Measurements from ENCODE around the gene TMEM266.

The TMEM266 gene

GRCh38 chr15:76208084-76208785, 148.4 kb downstream of the TMEM266 start:
- no peaks in the 10 kb centered on the region for H3K9me3 Mint-ChIP-seq
- DNase-seq (ENCODE audit: low spot score) = no peak
- H3K36me3 Mint-ChIP-seq (ENCODE audit: low read depth) = peaks cover 7% of the 10 kb centered on the region
- no peak overlapping the region for H3K27ac Mint-ChIP-seq
- H3K4me1 Mint-ChIP-seq (ENCODE audit: low read depth) = no peaks in the 10 kb centered on the region
- H3K4me3 Mint-ChIP-seq = no peak overlapping the region
- no peaks in the 10 kb centered on the region for H3K27me3 Mint-ChIP-seq (ENCODE audit: low read depth)

- Mint-ChIP-seq H3K27ac (no peak overlapping the region), H3K9me3 (no peaks in the 10 kb centered on the region), H3K27me3 (ENCODE audit: low read depth) (no peaks in the 10 kb centered on the region), H3K4me1 (ENCODE audit: low read depth) (no peaks in the 10 kb centered on the region), H3K4me3 (no peak overlapping the region), H3K36me3 (ENCODE audit: low read depth) (peaks cover 10% of the 10 kb centered on the region)
- no peak for DNase-seq (ENCODE audit: low spot score)
These were observed 149.1 kb downstream of the TMEM266 start for GRCh38 chr15:76208786-76209424.

GRCh38 chr15:76209523-76209922, 149.7 kb downstream of the TMEM266 start:
- H3K36me3 Mint-ChIP-seq (ENCODE audit: low read depth) = peaks cover 10% of the 10 kb centered on the region
- H3K4me1 Mint-ChIP-seq (ENCODE audit: low read depth) = no peaks in the 10 kb centered on the region
- DNase-seq (ENCODE audit: low spot score) = no peak
- no peak overlapping the region for H3K4me3 Mint-ChIP-seq
- H3K9me3 Mint-ChIP-seq = no peaks in the 10 kb centered on the region
- H3K27ac Mint-ChIP-seq = no peak overlapping the region
- no peaks in the 10 kb centered on the region for H3K27me3 Mint-ChIP-seq (ENCODE audit: low read depth)

- DNase-seq (ENCODE audit: low spot score) = no peak
- no peak overlapping the region for H3K27ac Mint-ChIP-seq
- H3K4me1 Mint-ChIP-seq (ENCODE audit: low read depth) = no peaks in the 10 kb centered on the region
- no peak overlapping the region for H3K4me3 Mint-ChIP-seq
- H3K36me3 Mint-ChIP-seq (ENCODE audit: low read depth) = peaks cover 12% of the 10 kb centered on the region
- H3K9me3 Mint-ChIP-seq = no peaks in the 10 kb centered on the region
- H3K27me3 Mint-ChIP-seq (ENCODE audit: low read depth) = no peaks in the 10 kb centered on the region
These were observed 150.2 kb downstream of the TMEM266 start for GRCh38 chr15:76209942-76210341.

- H3K4me1 Mint-ChIP-seq (ENCODE audit: low read depth) = peaks cover 3% of the 10 kb centered on the region
- H3K9me3 Mint-ChIP-seq = no peaks in the 10 kb centered on the region
These were observed 155.8 kb downstream of the TMEM266 start for GRCh38 chr15:76215634-76216033.

GRCh38 chr15:76217029-76217881, 157.5 kb downstream of the TMEM266 start:
- H3K4me3 Mint-ChIP-seq = no peak overlapping the region
- no peaks in the 10 kb centered on the region for H3K27me3 Mint-ChIP-seq (ENCODE audit: low read depth)
- H3K36me3 Mint-ChIP-seq (ENCODE audit: low read depth) = peaks cover 22% of the 10 kb centered on the region
- no peak for DNase-seq (ENCODE audit: low spot score)
- H3K9me3 Mint-ChIP-seq = no peaks in the 10 kb centered on the region
- H3K4me1 Mint-ChIP-seq (ENCODE audit: low read depth) = peaks cover 3% of the 10 kb centered on the region
- no peak overlapping the region for H3K27ac Mint-ChIP-seq

More at GRCh38 chr15:76215634-76216033, 155.8 kb downstream of the TMEM266 start:
- Mint-ChIP-seq H3K27ac (no peak overlapping the region), H3K27me3 (ENCODE audit: low read depth) (no peaks in the 10 kb centered on the region), H3K36me3 (ENCODE audit: low read depth) (peaks cover 25% of the 10 kb centered on the region), H3K4me3 (no peak overlapping the region)
- DNase-seq (ENCODE audit: low spot score) = no peak

- DNase-seq (ENCODE audit: low spot score) = no peak
- H3K4me3 Mint-ChIP-seq = no peak overlapping the region
- H3K4me1 Mint-ChIP-seq (ENCODE audit: low read depth) = peaks cover 3% of the 10 kb centered on the region
- H3K9me3 Mint-ChIP-seq = no peaks in the 10 kb centered on the region
- H3K27ac Mint-ChIP-seq = no peak overlapping the region
- H3K27me3 Mint-ChIP-seq (ENCODE audit: low read depth) = no peaks in the 10 kb centered on the region
- H3K36me3 Mint-ChIP-seq (ENCODE audit: low read depth) = peaks cover 22% of the 10 kb centered on the region
These were observed 158.1 kb downstream of the TMEM266 start for GRCh38 chr15:76217882-76218217.

GRCh38 chr15:76221085-76221767, 161.4 kb downstream of the TMEM266 start:
- DNase-seq (ENCODE audit: low spot score) = no peak
- H3K9me3 Mint-ChIP-seq = no peaks in the 10 kb centered on the region
- peaks cover 3% of the 10 kb centered on the region for H3K4me1 Mint-ChIP-seq (ENCODE audit: low read depth)
- H3K27me3 Mint-ChIP-seq (ENCODE audit: low read depth) = no peaks in the 10 kb centered on the region
- H3K27ac Mint-ChIP-seq = no peak overlapping the region
- H3K4me3 Mint-ChIP-seq = no peak overlapping the region
- H3K36me3 Mint-ChIP-seq (ENCODE audit: low read depth) = peaks cover 26% of the 10 kb centered on the region

- H3K27me3 Mint-ChIP-seq (ENCODE audit: low read depth) = no peaks in the 10 kb centered on the region
- H3K36me3 Mint-ChIP-seq (ENCODE audit: low read depth) = peaks cover 26% of the 10 kb centered on the region
- H3K9me3 Mint-ChIP-seq = no peaks in the 10 kb centered on the region
- H3K4me3 Mint-ChIP-seq = no peak overlapping the region
- no peak overlapping the region for H3K27ac Mint-ChIP-seq
- H3K4me1 Mint-ChIP-seq (ENCODE audit: low read depth) = peaks cover under 1% of the 10 kb centered on the region
- DNase-seq (ENCODE audit: low spot score) = no peak
These were observed 162.4 kb downstream of the TMEM266 start for GRCh38 chr15:76222159-76222558.

GRCh38 chr15:76223521-76223920, 163.7 kb downstream of the TMEM266 start:
- Mint-ChIP-seq H3K27ac (no peak overlapping the region), H3K36me3 (ENCODE audit: low read depth) (peaks cover 26% of the 10 kb centered on the region), H3K4me1 (ENCODE audit: low read depth) (no peaks in the 10 kb centered on the region), H3K4me3 (no peak overlapping the region), H3K27me3 (ENCODE audit: low read depth) (no peaks in the 10 kb centered on the region), H3K9me3 (no peaks in the 10 kb centered on the region)
- DNase-seq (ENCODE audit: low spot score) = no peak

- Mint-ChIP-seq H3K4me1 (ENCODE audit: low read depth) (no peaks in the 10 kb centered on the region), H3K9me3 (no peaks in the 10 kb centered on the region), H3K4me3 (no peak overlapping the region), H3K36me3 (ENCODE audit: low read depth) (peaks cover 13% of the 10 kb centered on the region), H3K27ac (no peak overlapping the region), H3K27me3 (ENCODE audit: low read depth) (no peaks in the 10 kb centered on the region)
- no peak for DNase-seq (ENCODE audit: low spot score)
These were observed 169.5 kb downstream of the TMEM266 start for GRCh38 chr15:76229266-76229665.

- no peak overlapping the region for H3K27ac Mint-ChIP-seq
- H3K4me3 Mint-ChIP-seq = no peak overlapping the region
- no peaks in the 10 kb centered on the region for H3K9me3 Mint-ChIP-seq
- no peak for DNase-seq (ENCODE audit: low spot score)
- H3K27me3 Mint-ChIP-seq (ENCODE audit: low read depth) = no peaks in the 10 kb centered on the region
- H3K36me3 Mint-ChIP-seq (ENCODE audit: low read depth) = peaks cover 9% of the 10 kb centered on the region
- H3K4me1 Mint-ChIP-seq (ENCODE audit: low read depth) = no peaks in the 10 kb centered on the region
These were observed 174.1 kb downstream of the TMEM266 start for GRCh38 chr15:76233921-76234320.

GRCh38 chr15:76234337-76234889, 174.6 kb downstream of the TMEM266 start:
- Mint-ChIP-seq H3K27ac (no peak overlapping the region), H3K4me3 (no peak overlapping the region), H3K9me3 (no peaks in the 10 kb centered on the region), H3K27me3 (ENCODE audit: low read depth) (no peaks in the 10 kb centered on the region), H3K4me1 (ENCODE audit: low read depth) (no peaks in the 10 kb centered on the region), H3K36me3 (ENCODE audit: low read depth) (peaks cover 9% of the 10 kb centered on the region)
- no peak for DNase-seq (ENCODE audit: low spot score)

Data from T-helper 2 cell treated with Interferon-gamma antibody and Interleukin-4, amounts not matched to agents 5 μg/mL and 100 μg/mL, for 36 hours (primary cell).